NB4 (cell line): ENCODE results near the gene BAK1.

Source experiments
- MYC ChIP-seq: IDR thresholded peaks from 2 replicates; pipeline ENCODE4 v1.6.1; 2011; ENCODE audit warnings: low read depth, low read length
- POLR2A ChIP-seq: IDR thresholded peaks from 2 replicates; pipeline ENCODE4 v1.6.1; 2011; ENCODE audit warnings: mild to moderate bottlenecking; ENCODE audit not compliant: insufficient read length; ENCODE audit errors: extremely low read depth
- TF ChIP-seq, protein P1 (sequence below): IDR thresholded peaks from one replicate; pipeline ENCODE4 v1.5.1; 2012; ENCODE audit warnings: low read depth, low read length

GRCh38 chr6:33590531-33591198 is 10.6 kb upstream of the BAK1 start:
- TF ChIP-seq, protein P1, sequence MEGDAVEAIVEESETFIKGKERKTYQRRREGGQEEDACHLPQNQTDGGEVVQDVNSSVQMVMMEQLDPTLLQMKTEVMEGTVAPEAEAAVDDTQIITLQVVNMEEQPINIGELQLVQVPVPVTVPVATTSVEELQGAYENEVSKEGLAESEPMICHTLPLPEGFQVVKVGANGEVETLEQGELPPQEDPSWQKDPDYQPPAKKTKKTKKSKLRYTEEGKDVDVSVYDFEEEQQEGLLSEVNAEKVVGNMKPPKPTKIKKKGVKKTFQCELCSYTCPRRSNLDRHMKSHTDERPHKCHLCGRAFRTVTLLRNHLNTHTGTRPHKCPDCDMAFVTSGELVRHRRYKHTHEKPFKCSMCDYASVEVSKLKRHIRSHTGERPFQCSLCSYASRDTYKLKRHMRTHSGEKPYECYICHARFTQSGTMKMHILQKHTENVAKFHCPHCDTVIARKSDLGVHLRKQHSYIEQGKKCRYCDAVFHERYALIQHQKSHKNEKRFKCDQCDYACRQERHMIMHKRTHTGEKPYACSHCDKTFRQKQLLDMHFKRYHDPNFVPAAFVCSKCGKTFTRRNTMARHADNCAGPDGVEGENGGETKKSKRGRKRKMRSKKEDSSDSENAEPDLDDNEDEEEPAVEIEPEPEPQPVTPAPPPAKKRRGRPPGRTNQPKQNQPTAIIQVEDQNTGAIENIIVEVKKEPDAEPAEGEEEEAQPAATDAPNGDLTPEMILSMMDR, result no peak
- TF ChIP-seq POLR2A (no peak), MYC (no peak)
